SH-SY5Y (cell line): ENCODE measurements around the gene NFS1.

Experiments
- GATA2 ChIP-seq: IDR thresholded peaks from 2 replicates; pipeline ENCODE4 v1.6.1; 2011; ENCODE audit warnings: mild to moderate bottlenecking, low read depth, low read length
- GATA3 ChIP-seq: IDR thresholded peaks from 2 replicates; pipeline ENCODE4 v1.6.1; 2011; ENCODE audit warnings: low read depth, mild to moderate bottlenecking, low read length, moderate library complexity

GRCh38 chr20:35651958-35652357 lies 47.2 kb downstream of the NFS1 start:
- no peak for TF ChIP-seq GATA2
- no peak for TF ChIP-seq GATA3
